Hematopoietic multipotent progenitor cell (in vitro differentiated cells): ENCODE measurements around the gene GALNT8. TPM values are rescaled to one million over a fixed set of nuclear protein-coding genes. Genes with fewer than 3 reads are reported as not detected.

Experiments used
- DNase-seq, 3 donors: peaks; one replicate each; pipeline ENCODE4 v3.0.0-alpha.2; 2011 to 2015; ENCODE audit warnings: low read depth in 2 of 3, low spot score in 2 of 3
- total RNA-seq: library from RNA; depleted of rRNA; stranded (reverse); fragments of >200 nt; gene quantifications from one replicate; pipeline ENCODE4 v1.2.3, GENCODE V29; 2012

The GALNT8 gene
- total RNA-seq, 1 donor = 1.1 TPM

- DNase-seq = no peak
Measured at GRCh38 chr12:4796216-4796615, 76.0 kb downstream of the GALNT8 start.

GRCh38 chr12:4796694-4797482, 76.7 kb downstream of the GALNT8 start:
- DNase-seq = no peak

GRCh38 chr12:4800555-4800954, 80.4 kb downstream of the GALNT8 start:
- DNase-seq = no peak

DNA sequence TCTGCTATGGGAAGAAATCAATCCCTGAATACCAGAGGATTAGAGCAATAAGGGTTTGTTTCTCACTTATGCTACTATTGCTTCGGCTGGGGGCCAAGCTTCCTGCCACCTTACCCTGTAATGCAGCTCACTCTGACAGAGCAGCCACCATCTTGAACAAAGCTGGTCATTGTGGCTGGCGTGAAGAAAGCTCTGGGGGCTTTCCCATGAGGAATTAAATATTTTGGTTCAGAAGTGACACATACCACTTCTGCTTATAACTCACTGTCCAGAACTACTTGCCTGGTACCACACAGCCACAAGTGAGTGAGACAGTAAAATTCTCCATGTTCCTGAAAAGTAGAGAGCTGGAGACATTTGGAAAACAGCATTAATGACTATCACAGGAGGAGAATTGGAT, 82.6 kb downstream of the GALNT8 start:
- DNase-seq = no peak

DNA sequence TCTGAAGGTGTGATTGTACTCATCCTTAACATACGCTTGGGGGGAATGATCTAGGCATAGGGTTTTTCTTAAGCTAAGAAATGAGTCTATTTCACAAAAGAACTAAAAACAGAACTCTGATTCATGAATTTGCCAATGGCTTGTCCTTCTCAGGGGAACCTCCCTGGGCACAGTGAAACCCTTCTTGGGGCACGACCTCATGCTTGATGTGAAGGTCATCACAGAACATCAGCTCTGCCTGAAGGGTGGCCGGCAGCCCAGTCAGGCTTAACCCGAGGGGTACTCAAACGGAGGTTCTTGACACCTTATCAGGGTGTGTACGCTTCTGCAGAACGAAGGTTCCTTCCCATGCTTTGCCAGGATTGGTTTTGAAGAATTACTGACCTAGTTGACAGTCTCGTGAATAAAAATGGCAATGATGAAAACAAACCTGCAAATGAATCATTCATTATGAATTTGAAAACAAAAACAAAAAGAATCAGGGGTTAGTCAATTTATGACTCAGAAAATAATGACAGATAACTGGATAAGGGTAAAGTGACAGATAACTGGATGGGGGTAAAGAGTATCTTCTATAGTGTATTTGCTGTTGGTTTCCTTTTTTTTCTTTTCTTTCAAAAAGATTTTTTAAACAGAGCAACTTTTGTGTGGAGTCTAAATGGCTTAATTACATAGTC, 86.4 kb downstream of the GALNT8 start:
- DNase-seq = no peak

DNA sequence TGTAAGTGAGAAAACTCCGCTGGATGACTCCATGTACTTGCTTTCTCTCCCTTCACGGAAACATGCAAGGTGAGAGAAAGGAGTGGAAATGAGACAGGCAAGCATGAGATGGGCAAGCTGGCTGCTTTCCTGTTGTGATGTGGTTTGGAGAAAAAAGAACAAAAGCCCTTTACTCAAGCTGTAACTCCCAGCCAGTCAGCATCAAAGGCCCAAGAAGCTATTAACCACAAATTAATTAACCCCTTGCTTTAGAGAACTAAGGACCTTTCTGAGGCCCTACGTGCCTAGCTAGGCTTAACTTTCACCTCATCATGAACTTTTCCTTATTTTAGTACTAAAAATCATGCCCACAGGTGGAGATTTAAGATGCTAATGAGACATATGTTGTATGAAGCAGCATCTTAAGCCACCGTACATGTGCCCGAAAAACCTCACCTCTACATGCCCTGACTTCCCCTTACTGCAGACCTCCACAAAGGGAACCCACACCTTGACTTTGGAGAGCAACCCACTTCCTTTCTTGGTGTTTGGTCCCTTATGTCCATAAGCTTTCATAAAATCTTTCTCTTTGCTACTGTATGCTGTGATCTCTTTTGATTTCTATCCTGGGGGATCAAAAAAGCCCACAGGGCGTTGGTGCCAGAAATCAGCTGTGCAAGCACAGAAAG, 87.0 kb downstream of the GALNT8 start:
- no peak for DNase-seq

DNA sequence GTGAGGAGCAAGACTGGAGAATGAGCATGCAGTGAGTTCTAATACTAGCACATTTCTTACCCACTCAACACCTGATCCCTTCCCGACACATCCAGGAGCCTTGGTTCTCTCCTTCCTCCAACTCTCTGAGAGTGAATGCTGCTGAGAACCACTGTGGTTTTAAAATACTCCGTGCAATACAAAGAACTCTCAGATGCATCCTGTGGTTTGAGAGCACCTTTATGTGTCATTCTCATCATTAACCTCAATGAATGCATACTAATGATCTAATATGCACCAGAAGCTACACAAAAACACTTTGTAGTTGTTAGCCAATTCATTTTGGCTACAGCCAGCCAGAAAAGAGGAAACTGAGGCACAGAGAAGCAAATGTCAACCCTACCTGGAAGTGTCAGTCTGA, 87.6 kb downstream of the GALNT8 start:
- no peak for DNase-seq

DNA sequence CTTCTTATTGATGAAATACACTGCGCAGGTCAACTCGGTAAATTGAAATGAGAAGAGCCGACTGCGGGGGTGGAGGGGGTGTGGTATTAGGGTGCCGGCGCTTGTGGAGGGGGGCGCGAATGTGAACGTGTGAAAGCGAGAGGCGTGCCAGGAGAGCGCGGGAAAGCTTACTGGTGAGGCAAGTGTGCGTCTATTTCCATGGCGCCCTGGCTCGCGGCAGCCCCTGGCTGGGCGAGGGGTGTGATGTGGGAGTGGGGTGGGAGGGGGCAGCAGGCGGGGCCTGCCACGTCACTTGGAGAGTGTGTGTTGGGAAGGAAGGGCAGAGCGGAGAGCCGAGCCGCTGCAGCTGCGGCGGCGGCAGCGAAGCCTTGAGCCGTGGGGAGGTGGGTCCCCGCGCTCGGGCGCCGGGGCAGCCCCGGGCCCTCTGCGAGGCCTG, 88.8 kb downstream of the GALNT8 start:
- no peak for DNase-seq

DNA sequence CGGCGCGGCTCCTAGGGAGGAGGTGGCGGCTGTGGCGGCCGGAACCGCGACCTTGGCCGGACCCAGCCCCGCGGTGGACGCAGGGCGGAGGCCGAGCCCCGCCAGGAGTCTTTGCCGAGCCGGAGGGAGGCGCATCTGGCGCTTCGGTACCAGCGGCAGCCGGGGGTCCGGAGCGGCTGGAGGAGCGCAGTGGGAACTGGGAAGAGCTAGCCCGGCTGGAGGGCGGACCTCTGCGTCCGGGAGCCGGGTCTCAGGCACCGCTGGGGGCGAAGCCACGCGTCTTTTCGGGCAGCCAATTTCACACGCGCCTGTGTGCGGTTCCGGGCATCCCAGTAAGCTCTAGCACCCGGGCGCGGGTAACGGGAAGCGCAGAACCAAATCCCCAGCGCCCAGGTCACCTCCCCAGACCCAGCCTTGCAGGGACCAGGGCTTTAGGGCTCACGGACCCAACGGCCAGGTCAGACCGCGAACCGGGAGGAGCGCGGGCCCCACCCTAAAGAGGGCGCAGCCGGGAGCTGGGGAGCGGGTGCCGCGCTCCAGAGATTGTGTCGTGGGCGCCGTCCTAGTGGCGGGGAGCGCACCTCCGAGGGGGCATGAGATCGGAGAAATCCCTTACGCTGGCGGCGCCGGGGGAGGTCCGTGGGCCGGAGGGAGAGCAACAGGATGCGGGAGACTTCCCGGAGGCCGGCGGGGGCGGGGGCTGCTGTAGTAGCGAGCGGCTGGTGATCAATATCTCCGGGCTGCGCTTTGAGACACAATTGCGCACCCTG, 89.4 kb downstream of the GALNT8 start:
- DNase-seq = no peak

DNA sequence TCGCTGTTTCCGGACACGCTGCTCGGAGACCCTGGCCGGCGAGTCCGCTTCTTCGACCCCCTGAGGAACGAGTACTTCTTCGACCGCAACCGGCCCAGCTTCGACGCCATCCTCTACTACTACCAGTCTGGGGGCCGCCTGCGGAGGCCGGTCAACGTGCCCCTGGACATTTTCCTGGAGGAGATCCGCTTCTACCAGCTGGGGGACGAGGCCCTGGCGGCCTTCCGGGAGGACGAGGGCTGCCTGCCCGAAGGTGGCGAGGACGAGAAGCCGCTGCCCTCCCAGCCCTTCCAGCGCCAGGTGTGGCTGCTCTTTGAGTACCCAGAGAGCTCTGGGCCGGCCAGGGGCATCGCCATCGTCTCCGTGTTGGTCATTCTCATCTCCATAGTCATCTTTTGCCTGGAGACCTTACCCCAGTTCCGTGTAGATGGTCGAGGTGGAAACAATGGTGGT, 90.0 kb downstream of the GALNT8 start:
- DNase-seq = no peak

DNA sequence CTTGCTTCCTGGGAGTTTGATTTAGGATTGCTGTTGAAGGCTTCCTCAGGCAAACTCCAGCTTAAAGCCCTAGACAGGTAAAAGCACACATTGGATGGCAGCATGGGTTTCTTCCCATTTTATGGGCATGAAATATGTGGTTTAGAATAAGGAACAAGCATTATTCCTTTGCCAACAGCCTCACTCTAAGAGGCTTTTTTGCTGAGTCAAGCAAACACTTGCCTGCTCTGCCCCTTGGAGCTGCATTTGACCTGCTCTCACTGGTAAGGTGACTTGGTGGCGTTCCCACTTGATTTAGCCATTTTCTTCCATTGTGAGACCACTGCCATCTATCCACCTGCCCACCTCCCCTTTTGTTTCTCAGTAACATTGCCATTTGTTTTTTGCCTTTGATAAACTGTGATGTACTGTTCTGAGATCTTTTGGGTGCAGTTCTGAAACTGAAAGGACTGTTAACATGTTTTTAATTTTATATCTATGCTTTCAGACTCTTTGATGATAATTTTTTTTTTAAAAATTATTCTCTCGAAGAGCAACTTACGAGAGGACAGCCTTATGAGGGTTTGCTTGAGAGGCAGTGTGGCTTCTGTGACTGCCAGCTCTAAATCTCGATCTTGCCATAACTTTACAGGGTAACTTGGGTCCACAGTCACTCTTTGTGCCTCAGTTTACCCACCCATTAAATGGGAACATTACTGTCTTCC, 92.6 kb downstream of the GALNT8 start:
- DNase-seq = no peak

GRCh38 chr12:4813741-4814140, 93.5 kb downstream of the GALNT8 start:
- DNase-seq = no peak

DNA sequence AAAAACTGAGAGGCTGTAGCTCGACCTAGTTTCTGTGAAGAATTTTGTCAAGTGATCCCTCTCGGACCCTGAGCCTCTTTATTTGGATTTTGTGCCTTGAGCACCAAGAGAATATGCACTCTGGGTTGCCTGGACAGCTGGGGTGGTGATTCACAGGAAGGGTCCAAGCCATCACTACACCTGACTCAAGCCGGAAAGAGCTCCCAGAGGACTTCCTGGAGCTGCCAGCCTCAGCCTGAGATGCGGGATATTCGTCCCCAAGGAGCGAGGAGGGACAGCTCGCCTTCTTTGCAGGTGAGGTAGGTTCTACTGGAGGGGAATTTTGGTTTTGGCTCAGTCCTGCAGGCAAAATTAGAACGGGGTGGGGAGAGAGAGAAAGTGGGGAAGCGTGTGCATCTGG, 94.3 kb downstream of the GALNT8 start:
- no peak for DNase-seq

GRCh38 chr12:4816744-4817525, 96.7 kb downstream of the GALNT8 start:
- no peak for DNase-seq

DNA sequence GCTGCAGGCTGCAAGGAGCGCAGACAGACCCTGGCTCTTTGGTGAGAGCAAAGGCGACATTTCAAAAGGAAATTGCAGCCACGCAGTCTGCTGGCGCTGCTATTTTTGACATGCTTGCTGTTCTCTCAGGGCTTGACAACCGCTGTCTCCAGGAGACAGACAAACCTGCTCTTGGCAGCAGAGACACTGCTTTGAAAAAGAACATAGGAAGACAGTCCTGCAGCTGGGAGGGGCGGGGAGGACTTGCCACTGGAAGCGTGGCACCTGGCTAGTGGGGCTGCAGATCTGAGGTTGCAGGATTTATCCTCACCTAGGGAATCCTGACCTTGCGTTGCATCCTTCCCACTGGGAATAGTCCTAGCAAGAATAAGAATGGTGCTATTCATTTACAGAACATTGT, 97.7 kb downstream of the GALNT8 start:
- DNase-seq = no peak

DNA sequence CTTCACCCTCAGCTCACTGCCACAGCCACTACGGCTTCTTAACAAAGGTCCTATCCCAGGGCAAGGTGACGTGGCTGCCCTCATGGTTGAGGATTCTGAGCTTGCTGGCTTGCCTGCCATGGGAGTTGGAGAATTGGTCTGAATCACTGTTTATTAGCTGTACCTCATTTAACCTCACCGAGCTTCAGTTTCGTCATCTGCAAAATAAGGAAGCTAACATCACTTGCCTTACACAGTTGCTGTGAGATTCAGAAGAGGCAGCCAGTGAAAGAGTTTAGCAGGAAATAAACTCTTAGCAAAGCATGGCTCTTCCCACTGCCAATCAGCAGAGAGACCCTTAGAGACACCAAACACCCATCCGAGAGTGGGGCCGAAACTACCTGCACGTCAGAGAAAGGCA, 99.5 kb downstream of the GALNT8 start:
- peak in 2 of 3 donors; percentile 74 to 78 for DNase-seq

- peak in 1 of 3 donors; percentile 58 for DNase-seq
Measured at GRCh38 chr12:4820971-4821370, 100.8 kb downstream of the GALNT8 start.
